ENCODE data around the gene ELOVL5.
"Not testable (repeated sequence)": the region's sequence is repeated elsewhere in the genome, so short reads cannot be mapped to it uniquely, and the experiment has no call there.

The ELOVL5 gene

GRCh38 chr6:53304953-53305352 lies 43.8 kb downstream of the ELOVL5 start:
- H3K9me2 ChIP-seq (replicated peaks; ENCODE audit: low read depth, low read length); H3K9ac ChIP-seq (ENCODE audit: low read depth, low read length, poor library complexity, severe bottlenecking); H3K4me2 ChIP-seq (ENCODE audit: low read depth, low read length, poor library complexity, severe bottlenecking); H3K9me3 ChIP-seq (ENCODE audit: insufficient read depth, low read depth, low read length); H2AFZ ChIP-seq (ENCODE audit: low read length); H3K27me3 ChIP-seq (ENCODE audit: insufficient read depth, low read length, poor library complexity, severe bottlenecking); H3K4me3 ChIP-seq (ENCODE audit: low read length, poor library complexity, severe bottlenecking); H3K36me3 ChIP-seq (ENCODE audit: insufficient read depth, low read length): not testable (repeated sequence)
- H3K79me2 ChIP-seq (ENCODE audit: insufficient read depth, low read length) = peaks cover 79% of the 10 kb centered on the region
- peaks cover 36% of the 10 kb centered on the region for H3F3A ChIP-seq (ENCODE audit: low read depth)
- peaks cover 79% of the 10 kb centered on the region for H3K4me1 ChIP-seq (ENCODE audit: insufficient read depth, low read length, poor library complexity, severe bottlenecking)
- H4K20me1 ChIP-seq (ENCODE audit: insufficient read depth, low read length, poor library complexity, severe bottlenecking) = peaks cover 42% of the 10 kb centered on the region

GRCh38 chr6:53302678-53303360 lies 45.9 kb downstream of the ELOVL5 start:
- Histone ChIP-seq H3K4me1 (ENCODE audit: insufficient read depth, low read length, poor library complexity, severe bottlenecking) (peaks cover 79% of the 10 kb centered on the region), H3K4me3 (ENCODE audit: low read length, poor library complexity, severe bottlenecking) (peak overlapping the region; percentile 63), H3K9me3 (ENCODE audit: insufficient read depth, low read depth, low read length) (no peaks in the 10 kb centered on the region), H3F3A (ENCODE audit: low read depth) (peaks cover 23% of the 10 kb centered on the region), H4K20me1 (ENCODE audit: insufficient read depth, low read length, poor library complexity, severe bottlenecking) (peaks cover 49% of the 10 kb centered on the region), H3K9me2 (replicated peaks; ENCODE audit: low read depth, low read length) (no peaks in the 10 kb centered on the region), H3K79me2 (ENCODE audit: insufficient read depth, low read length) (peaks cover 83% of the 10 kb centered on the region), H3K27me3 (ENCODE audit: insufficient read depth, low read length, poor library complexity, severe bottlenecking) (no peaks in the 10 kb centered on the region), H3K9ac (ENCODE audit: low read depth, low read length, poor library complexity, severe bottlenecking) (peak overlapping the region; percentile 84), H3K36me3 (ENCODE audit: insufficient read depth, low read length) (0 out of 2 replicates have a peak, but pooled peaks cover 6% of the 10 kb centered on the region), H3K4me2 (ENCODE audit: low read depth, low read length, poor library complexity, severe bottlenecking) (peak overlapping the region; percentile 84), H2AFZ (ENCODE audit: low read length) (no peak overlapping the region)
- TF ChIP-seq CTCF (conservative IDR thresholded peaks at IDR 0.05; ENCODE audit: low read length) = no peak
- TF ChIP-seq EZH2phosphoT487 (IDR thresholded peaks at IDR 0.05; ENCODE audit: borderline replicate concordance) = no peak

- peaks cover 73% of the 10 kb centered on the region for H3K4me1 ChIP-seq (ENCODE audit: insufficient read depth, low read length, poor library complexity, severe bottlenecking)
Observed at GRCh38 chr6:53301801-53302537, 46.8 kb downstream of the ELOVL5 start.

More at GRCh38 chr6:53301801-53302537, 46.8 kb downstream of the ELOVL5 start:
- Histone ChIP-seq H4K20me1 (ENCODE audit: insufficient read depth, low read length, poor library complexity, severe bottlenecking) (peaks cover 50% of the 10 kb centered on the region), H3K9ac (ENCODE audit: low read depth, low read length, poor library complexity, severe bottlenecking) (peak overlapping the region; percentile 84), H3K4me2 (ENCODE audit: low read depth, low read length, poor library complexity, severe bottlenecking) (peak overlapping the region; percentile 84), H3K36me3 (ENCODE audit: insufficient read depth, low read length) (0 out of 2 replicates have a peak, but pooled peaks cover 6% of the 10 kb centered on the region), H3K9me2 (replicated peaks; ENCODE audit: low read depth, low read length) (no peaks in the 10 kb centered on the region), H3K4me3 (ENCODE audit: low read length, poor library complexity, severe bottlenecking) (peak overlapping the region; percentile 63), H2AFZ (ENCODE audit: low read length) (no peak overlapping the region), H3K27me3 (ENCODE audit: insufficient read depth, low read length, poor library complexity, severe bottlenecking) (no peaks in the 10 kb centered on the region), H3K9me3 (ENCODE audit: insufficient read depth, low read depth, low read length) (no peaks in the 10 kb centered on the region), H3K79me2 (ENCODE audit: insufficient read depth, low read length) (peaks cover 83% of the 10 kb centered on the region), H3F3A (ENCODE audit: low read depth) (peaks cover 23% of the 10 kb centered on the region)
- TF ChIP-seq EZH2phosphoT487 (IDR thresholded peaks at IDR 0.05; ENCODE audit: borderline replicate concordance) (no peak), CTCF (conservative IDR thresholded peaks at IDR 0.05; ENCODE audit: low read length) (no peak)

Data from Loucy (cell line).